Measurements from ENCODE around the gene ANKRD44.

DNA sequence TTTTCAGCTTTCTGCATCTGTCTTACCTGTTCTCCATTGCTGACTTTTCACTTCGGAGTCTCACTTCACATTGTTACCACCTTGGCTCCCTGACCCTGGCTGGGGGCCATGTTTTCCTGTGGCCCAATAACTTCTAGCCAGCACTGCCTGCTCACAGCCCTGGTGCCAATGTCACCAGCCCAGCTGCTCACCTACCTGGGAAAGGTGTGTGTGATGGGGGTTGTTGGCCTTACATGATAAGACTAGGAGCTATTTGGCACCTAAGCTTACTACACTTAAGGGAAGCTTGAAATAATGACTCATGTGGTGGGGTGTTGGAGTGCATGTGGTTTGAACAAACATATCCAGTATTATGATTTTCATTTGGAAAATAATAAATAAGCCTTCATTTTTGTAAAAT, 346.6 kb downstream of the ANKRD44 start:
- TF ChIP-seq HDAC2 (IDR thresholded peaks at IDR 0.05), result no peak
- TF ChIP-seq NR3C1 (IDR thresholded peaks at IDR 0.05), result no peak
- TF ChIP-seq, protein P1, sequence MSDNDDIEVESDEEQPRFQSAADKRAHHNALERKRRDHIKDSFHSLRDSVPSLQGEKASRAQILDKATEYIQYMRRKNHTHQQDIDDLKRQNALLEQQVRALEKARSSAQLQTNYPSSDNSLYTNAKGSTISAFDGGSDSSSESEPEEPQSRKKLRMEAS (IDR thresholded peaks at IDR 0.05), result no peak
- TF ChIP-seq MYC (IDR thresholded peaks at IDR 0.05; ENCODE audit: borderline replicate concordance, low read length), result no peak
- no peak for TF ChIP-seq ZNF302 (CRISPR knock-in tag; IDR thresholded peaks at IDR 0.05)
- TF ChIP-seq POLR2A (IDR thresholded peaks at IDR 0.05; ENCODE audit: low read length), result no peak
- TF ChIP-seq, protein P2, sequence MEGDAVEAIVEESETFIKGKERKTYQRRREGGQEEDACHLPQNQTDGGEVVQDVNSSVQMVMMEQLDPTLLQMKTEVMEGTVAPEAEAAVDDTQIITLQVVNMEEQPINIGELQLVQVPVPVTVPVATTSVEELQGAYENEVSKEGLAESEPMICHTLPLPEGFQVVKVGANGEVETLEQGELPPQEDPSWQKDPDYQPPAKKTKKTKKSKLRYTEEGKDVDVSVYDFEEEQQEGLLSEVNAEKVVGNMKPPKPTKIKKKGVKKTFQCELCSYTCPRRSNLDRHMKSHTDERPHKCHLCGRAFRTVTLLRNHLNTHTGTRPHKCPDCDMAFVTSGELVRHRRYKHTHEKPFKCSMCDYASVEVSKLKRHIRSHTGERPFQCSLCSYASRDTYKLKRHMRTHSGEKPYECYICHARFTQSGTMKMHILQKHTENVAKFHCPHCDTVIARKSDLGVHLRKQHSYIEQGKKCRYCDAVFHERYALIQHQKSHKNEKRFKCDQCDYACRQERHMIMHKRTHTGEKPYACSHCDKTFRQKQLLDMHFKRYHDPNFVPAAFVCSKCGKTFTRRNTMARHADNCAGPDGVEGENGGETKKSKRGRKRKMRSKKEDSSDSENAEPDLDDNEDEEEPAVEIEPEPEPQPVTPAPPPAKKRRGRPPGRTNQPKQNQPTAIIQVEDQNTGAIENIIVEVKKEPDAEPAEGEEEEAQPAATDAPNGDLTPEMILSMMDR (IDR thresholded peaks at IDR 0.05), result no peak
- no peak for TF ChIP-seq GATA3 (IDR thresholded peaks at IDR 0.05; ENCODE audit: borderline replicate concordance)
- TF ChIP-seq JUNB (IDR thresholded peaks at IDR 0.05), result no peak
- no peak for TF ChIP-seq MAFK (IDR thresholded peaks at IDR 0.05; ENCODE audit: partially characterized antibody)

Measured in A549 (cell line).